Nephron progenitor cell (in vitro differentiated cells): ENCODE measurements around the gene CCDC102A.
"Not testable (repeated sequence)": the region's sequence is repeated elsewhere in the genome, so short reads cannot be mapped to it uniquely, and the experiment has no call there.

Experiments
- DNase-seq: peaks from one replicate; pipeline ENCODE4 v3.0.0; 2021
- H3K27ac Mint-ChIP-seq: 2 replicates; pipeline ENCODE4 v1.8.0; 2021; ENCODE audit warnings: mild to moderate bottlenecking, moderate library complexity, mixed read lengths
- H3K27me3 Mint-ChIP-seq: 2 replicates; pipeline ENCODE4 v1.8.0; 2021; ENCODE audit warnings: mild to moderate bottlenecking, low read depth, mixed read lengths; ENCODE audit not compliant: poor library complexity
- H3K36me3 Mint-ChIP-seq: 2 replicates; pipeline ENCODE4 v1.8.0; 2021; ENCODE audit warnings: low read depth, mixed read lengths
- H3K4me1 Mint-ChIP-seq: 2 replicates; pipeline ENCODE4 v1.8.0; 2021; ENCODE audit warnings: mixed read lengths
- H3K4me3 Mint-ChIP-seq: 2 replicates; pipeline ENCODE4 v1.8.0; 2021; ENCODE audit warnings: mild to moderate bottlenecking, moderate library complexity, mixed read lengths
- H3K9me3 Mint-ChIP-seq: 2 replicates; pipeline ENCODE4 v1.8.0; 2021; ENCODE audit warnings: mild to moderate bottlenecking, moderate library complexity, mixed read lengths
- TF ChIP-seq, protein P1 (sequence below): fragments of 200-600 bp; sonication (generic); IDR thresholded peaks from 2 replicates; pipeline ENCODE4 v1.5.0; 2021; ENCODE audit warnings: antibody characterized with exemption

CCDC102A gene

DNA sequence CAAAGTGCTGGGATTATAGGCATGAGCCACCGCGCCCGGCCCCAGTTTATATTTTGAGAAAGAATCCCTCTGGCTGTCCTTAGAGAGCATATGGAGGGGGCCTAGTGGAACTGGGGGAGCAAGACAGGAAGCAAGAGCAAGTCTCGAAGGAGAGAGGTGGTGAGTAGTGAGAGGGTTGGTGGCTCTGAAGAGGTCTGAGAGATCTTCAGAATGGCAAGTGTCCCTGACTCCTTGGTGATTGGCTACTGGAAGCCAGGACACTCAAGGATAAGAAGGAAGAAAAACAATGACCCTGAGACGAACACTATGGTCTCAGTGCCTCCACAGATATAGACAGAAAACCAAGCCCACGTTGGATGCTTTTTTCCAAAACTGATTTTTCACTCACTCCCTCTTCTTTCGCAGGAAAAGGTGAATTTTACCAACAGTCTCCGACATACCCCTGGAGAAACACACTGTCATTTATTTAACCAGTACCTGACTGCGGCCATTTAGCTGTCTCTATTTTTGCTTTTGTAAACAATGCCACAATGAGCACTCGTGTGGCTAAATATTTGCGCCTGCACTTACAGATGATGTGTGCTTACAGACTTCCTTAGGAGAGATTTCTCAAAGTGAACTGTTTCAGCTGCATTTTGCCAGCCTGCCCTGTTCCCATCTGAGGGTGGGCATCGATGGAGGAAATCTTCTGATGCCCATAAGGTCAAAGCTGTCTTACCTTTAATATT, 34.2 kb downstream of the CCDC102A start:
- TF ChIP-seq, protein P1, sequence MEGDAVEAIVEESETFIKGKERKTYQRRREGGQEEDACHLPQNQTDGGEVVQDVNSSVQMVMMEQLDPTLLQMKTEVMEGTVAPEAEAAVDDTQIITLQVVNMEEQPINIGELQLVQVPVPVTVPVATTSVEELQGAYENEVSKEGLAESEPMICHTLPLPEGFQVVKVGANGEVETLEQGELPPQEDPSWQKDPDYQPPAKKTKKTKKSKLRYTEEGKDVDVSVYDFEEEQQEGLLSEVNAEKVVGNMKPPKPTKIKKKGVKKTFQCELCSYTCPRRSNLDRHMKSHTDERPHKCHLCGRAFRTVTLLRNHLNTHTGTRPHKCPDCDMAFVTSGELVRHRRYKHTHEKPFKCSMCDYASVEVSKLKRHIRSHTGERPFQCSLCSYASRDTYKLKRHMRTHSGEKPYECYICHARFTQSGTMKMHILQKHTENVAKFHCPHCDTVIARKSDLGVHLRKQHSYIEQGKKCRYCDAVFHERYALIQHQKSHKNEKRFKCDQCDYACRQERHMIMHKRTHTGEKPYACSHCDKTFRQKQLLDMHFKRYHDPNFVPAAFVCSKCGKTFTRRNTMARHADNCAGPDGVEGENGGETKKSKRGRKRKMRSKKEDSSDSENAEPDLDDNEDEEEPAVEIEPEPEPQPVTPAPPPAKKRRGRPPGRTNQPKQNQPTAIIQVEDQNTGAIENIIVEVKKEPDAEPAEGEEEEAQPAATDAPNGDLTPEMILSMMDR, result no peak
- no peak for DNase-seq
- H3K27ac Mint-ChIP-seq, result no peak overlapping the region
- H3K4me1 Mint-ChIP-seq, result peaks cover 53% of the 10 kb centered on the region
- no peak overlapping the region for H3K4me3 Mint-ChIP-seq
- H3K9me3 Mint-ChIP-seq, result no peaks in the 10 kb centered on the region
- peaks cover 8% of the 10 kb centered on the region for H3K27me3 Mint-ChIP-seq
- no peaks in the 10 kb centered on the region for H3K36me3 Mint-ChIP-seq

DNA sequence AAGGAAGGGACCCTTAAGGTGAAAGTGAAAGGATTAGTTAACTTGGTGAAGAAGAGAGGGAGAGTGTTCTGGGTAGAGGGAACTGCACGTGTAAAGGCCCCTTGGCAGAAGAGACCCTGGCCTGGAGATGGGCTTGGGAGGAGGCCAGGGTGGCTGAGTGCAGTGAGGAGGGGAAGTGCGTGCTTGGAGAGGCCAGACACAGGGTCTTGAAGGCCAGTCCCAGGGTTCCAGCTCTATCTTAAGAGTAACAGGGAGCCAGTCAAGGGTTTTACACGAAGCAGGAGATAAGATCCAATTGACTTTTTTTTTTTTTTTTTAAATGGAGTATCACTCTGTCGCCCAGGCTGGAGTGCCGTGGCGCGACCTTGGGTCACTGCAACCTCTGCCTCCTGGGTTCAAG, 34.9 kb downstream of the CCDC102A start:
- no peaks in the 10 kb centered on the region for H3K9me3 Mint-ChIP-seq
- no peak overlapping the region for H3K27ac Mint-ChIP-seq
- H3K4me1 Mint-ChIP-seq, result peaks cover 46% of the 10 kb centered on the region
- H3K27me3 Mint-ChIP-seq, result peaks cover 8% of the 10 kb centered on the region
- no peak for DNase-seq
- TF ChIP-seq, protein P1, result no peak
- H3K4me3 Mint-ChIP-seq, result no peak overlapping the region
- no peaks in the 10 kb centered on the region for H3K36me3 Mint-ChIP-seq

DNA sequence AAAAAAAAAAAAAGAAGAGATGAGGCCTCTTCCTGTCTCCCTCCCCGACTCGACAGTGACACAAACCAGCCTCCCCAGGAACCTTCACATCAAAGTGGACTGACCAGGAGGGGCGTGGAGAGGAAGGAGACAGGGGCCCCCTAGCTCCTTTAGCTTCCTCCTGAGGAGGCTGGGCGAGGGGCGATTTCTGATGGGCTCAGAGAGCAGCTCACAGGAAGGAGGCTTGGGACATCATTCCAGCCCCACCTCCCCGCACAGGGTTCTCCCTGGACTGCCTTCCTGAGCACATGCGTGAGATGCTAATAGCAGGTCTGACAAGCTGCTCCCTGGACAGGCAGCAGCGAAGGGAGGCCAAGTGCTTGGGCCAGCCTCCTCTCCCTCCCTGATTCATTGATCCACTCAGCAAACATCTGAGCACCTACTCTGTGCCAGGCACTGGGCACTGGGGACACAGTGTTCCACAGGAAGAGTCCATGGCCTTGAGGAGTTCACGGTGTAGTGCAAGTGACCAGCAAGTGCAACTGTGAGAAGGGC, 35.7 kb downstream of the CCDC102A start:
- no peaks in the 10 kb centered on the region for H3K36me3 Mint-ChIP-seq
- TF ChIP-seq, protein P1, result no peak
- peaks cover 46% of the 10 kb centered on the region for H3K4me1 Mint-ChIP-seq
- DNase-seq, result no peak
- peaks cover 8% of the 10 kb centered on the region for H3K27me3 Mint-ChIP-seq
- no peaks in the 10 kb centered on the region for H3K9me3 Mint-ChIP-seq
- peak overlapping the region; percentile 84 for H3K27ac Mint-ChIP-seq
- H3K4me3 Mint-ChIP-seq, result no peak overlapping the region

DNA sequence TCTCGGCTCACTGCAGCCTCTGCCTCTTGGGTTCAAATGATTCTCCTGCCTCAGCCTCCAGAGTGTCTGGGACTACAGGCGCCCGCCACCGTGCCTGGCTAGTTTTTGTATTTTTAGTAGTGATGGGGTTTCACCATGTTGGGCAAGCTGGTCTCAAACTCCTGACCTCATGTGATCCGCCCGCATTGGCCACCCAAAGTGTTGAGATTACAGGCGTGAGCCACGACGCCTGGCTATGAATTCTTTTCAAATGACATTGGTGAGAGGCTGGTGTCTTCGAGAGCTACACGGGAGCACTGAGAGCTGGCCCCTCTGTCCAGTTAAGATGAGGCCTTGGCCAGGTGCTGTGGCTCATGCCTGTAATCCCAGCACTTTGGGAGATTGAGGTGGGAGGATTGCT, 36.4 kb downstream of the CCDC102A start:
- H3K36me3 Mint-ChIP-seq, H3K27me3 Mint-ChIP-seq, H3K4me3 Mint-ChIP-seq, DNase-seq, H3K9me3 Mint-ChIP-seq, H3K27ac Mint-ChIP-seq: not testable (repeated sequence)
- peaks cover 43% of the 10 kb centered on the region for H3K4me1 Mint-ChIP-seq

DNA sequence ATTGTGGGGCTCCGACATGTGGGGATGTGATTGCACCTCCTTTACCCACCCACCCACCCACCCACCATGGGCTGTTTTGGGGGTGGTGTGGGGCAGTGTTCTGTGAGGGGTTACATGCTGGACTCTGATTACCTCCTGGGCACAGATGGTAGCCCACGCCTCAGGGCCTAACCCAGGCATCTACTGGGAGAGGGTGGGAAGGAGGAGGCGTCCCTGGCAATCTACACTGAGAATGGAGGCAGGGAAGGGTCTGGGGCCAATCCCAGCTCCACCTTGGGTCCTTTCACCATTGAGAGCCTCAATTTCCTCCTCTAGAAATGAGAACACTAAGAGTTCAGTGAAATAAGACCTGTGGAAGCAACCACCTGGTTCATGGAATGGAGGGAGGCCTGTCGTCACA, 38.3 kb downstream of the CCDC102A start:
- Mint-ChIP-seq H3K36me3 (no peaks in the 10 kb centered on the region), H3K4me1 (peaks cover 29% of the 10 kb centered on the region), H3K9me3 (no peaks in the 10 kb centered on the region), H3K27ac (no peak overlapping the region), H3K4me3 (no peak overlapping the region), H3K27me3 (peaks cover 8% of the 10 kb centered on the region)
- no peak for DNase-seq
- TF ChIP-seq, protein P1, result no peak

DNA sequence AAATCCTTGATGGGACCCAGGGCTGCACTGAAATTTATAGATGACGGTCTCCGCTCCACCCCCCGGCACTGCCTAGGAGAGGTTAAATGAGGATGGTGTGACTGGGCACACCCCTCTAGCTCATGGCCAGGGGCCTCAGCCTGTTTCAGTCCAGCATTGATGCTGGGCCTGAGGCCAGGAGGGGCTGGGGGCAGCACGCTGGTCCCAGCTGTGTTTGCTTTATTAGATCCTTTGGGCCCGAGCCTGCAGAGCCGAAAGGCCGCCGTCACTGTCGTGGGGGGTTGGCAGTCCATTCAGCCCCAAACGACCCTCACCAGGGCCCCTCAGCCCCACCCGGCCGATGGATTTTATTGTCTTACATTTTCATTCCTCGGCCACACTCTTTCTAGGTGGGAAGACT, 39.2 kb downstream of the CCDC102A start:
- no peak for DNase-seq
- Mint-ChIP-seq H3K4me3 (no peak overlapping the region), H3K9me3 (no peaks in the 10 kb centered on the region), H3K36me3 (no peaks in the 10 kb centered on the region), H3K27ac (no peak overlapping the region), H3K27me3 (peaks cover 10% of the 10 kb centered on the region), H3K4me1 (peaks cover 20% of the 10 kb centered on the region)
- TF ChIP-seq, protein P1, result no peak
